GM19035 (cell line): Measurements from ENCODE around the gene NECAB2.

Experiments used
- ATAC-seq: cut with Tn5 transposase; IDR thresholded peaks from one replicate; pipeline ENCODE4 v1.9.1; 2021; ENCODE audit not compliant: unreplicated experiment

Gene NECAB2

DNA sequence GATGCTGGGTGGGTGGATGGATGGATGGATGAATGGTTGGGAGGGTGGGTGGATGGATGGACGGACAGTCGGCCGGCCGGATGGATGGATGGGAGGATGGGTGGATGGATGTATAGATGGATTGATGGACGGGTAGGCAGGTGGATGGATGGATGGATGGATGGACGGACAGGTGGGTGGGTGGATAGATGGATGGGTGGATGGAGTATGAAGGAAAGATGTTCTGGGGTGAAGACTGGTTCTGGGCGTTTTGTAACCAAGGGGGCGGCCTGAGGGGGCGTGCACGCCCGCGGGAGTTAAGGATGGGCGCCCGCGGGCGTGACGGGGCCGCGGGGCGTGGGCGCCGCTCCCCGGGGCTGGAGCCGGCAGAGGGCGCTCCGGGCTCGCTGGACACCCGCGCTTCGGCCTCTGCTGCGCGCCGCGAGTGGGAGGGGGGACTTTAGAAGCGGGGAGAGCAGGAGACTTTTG is at the start of gene NECAB2:
Gene NECAB2, plus strand, starts transcription at position 407 of the 468 bp plus-strand sequence. CDS start 405 bp downstream, outside the sequence.
- ATAC-seq = no peak

DNA sequence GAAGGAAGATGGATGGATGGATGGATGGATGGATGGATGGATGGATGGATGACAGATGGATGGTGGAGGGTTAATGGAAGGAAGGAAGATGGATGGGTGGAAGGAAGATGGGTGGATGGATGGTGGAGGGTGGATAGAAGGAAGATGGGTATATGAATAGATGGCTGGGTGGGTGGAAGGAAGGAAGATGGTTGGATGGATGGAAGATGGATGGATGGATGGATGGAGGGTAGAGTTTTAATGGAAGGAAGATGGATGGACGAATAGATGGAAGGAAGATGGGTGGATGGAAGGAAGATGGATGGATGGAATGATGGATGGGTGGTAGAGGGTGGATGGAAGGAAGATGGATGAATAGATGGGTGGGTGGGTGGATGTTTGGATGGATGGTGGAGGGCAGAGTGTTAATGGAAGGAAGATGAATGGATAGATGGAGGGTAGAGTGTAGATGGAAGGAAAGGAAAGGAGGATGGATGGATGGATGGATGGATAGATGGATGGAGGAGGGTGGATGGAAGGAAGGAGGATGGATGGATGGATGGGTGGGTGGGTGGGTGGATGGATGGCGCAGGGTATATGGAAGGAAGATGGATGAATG is 47.1 kb upstream of the NECAB2 start:
- no peak for ATAC-seq

DNA sequence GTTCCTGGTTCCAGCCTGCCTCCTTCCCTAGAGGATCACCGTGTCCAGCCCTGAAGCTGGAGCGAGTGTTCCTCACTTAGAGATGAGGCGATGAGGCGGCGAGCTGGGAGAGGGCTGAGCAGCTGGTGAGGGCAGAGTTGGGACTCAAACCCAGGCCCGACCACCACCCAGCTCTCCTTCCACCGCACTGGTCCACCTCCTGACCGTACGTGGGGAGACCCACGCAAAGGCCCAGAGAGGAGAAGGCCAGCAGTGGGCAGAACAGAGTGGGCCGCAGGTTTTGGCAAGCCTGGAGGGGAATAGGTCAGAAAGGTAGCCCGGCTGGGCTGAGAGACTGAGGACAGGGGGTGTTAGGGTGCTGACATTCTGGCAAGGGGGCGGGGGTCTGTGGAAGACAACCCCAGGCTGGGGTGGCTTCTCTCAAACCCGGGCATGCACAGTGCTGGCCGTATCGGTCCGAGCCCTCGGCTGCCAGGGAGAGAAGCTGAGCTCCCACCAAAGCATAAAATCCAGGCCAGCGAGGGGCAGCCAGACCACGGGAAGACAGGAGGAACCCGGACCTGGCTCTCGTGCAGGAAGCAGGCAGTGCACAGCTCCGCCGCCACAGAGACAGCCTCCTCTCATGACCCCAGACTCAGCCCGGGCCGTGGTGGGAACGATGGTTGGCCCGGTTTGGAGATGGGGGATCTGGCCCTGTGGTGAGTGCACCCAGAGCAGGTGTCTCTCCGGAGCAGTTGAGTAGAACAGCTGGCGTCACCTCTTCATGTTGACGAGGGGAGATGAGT is 44.3 kb upstream of the NECAB2 start:
- no peak for ATAC-seq

DNA sequence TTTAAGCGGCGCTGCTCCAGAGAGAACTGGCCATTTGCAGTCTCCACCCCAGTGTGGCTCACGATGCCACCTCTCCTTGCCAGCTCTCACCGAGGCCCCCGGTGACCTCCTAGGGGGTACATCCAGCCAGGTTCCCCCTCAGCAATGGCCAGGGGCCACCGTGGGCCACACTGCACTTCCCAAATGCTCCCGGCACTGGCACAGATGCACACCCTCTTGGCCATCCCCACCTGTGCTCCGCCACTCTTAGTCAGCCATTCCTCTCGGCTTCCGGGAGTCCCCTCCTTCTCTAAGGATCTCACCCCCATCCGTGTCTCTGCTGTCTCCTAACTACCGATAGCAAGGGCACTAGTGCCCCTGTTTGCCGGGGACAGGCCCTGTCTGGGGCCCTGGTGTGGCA is 43.4 kb upstream of the NECAB2 start:
- no peak for ATAC-seq

DNA sequence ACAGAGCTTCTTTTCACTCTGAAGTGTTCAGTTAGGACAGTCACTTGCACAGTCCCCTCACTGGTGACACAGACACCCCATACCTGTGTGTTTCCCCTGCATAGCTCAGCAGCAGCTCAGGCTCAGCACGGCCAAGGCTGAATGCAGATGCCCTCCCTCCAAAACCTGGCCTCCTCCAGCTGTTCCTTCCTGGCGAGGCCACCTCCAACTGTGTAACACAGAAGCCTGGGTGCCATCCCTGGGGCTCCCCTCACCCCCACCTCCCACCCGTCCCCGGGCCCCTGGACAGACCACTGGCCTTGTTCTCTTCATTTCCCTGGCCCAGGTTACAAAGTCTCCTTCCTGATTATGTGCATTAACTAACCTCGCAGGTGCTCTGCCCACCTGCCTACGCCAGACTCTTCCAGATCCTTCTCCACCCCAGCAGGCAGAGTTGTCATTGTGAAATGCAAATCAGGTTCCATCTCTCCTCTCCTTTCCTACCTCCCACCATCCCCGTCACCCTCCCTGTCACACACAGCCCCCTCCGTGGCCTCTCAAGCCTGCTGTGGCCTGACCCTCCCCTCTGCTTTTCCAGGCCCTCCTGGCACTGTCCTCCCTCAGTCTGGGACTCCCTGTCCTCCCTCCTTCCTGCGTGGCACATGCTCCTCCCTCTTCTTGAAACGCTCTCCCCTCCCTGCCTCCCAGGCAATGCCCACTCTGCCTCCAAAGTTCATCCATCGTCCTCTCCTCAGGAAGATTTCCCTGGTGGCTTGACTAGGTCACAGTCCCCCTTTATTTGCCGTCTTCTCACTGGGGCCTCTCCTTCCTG is 42.7 kb upstream of the NECAB2 start:
- no peak for ATAC-seq

DNA sequence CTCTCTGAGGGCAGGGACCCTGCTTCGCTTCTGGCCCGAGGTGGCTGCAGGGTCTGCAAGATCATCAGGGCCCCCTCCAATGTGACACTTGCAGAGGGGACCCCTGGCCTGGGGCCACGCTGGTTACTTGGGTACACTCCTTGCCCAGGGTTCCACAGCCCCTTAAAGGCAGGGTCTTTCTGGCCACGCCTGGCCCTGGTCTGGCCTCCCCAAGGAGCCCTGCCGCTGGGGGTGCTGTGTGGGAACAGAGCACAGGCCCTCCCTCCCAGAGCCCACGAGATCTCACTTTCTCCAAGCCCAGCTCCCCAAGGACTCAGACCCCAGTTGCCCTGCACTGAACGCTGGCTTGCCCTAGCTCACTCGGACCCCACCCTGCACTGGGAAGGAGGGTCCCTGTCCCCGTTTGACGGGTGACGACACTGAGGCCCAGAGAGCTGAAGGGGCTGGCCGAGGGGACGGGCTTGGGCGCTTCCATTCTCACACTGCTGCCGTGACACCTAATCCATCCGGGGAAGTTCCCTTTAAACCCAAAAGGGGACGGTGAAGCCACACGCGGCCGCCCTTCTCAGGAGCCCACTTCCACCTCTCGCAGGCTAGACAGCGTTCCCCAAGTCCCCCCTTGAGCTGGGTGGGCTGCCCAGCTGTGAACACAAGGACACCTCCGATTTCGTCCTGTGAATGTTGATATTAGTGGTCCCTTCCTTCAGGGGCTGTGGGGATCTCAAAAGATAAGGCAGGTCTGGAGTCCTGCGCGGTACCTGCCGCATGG is 41.9 kb upstream of the NECAB2 start:
- ATAC-seq = no peak

DNA sequence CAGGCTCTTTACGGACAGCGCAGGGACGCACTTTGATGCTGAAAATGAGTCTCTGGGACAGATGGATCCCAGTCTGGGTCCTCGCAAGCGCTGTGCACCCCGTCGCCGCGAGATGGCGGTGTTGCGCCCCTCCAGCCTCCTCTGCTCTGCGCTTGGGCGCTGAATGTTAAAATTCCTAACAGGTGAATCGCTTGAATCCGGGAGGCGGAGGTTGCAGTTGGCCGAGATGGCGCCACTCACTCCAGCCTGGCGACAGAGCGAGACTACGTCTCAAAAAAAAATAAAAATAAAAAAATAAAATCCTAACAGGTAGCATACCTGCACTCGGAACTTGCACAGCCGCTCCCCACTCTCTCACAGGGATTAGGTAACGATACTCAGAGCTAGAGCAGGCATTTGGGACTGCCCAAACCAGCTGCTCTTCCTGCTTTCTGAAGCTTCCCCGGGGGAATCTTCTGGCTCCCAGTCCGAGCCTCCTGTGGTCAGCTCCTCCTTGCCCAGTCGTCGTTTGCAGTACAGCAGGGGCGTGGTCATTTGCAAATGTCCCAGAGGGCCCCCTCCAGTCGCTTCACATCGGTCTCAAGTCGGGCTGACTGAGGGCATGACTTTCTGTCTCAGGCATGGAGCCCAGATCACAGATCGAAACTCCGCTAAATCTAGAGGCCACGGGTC is 41.2 kb upstream of the NECAB2 start:
- ATAC-seq = no peak

DNA sequence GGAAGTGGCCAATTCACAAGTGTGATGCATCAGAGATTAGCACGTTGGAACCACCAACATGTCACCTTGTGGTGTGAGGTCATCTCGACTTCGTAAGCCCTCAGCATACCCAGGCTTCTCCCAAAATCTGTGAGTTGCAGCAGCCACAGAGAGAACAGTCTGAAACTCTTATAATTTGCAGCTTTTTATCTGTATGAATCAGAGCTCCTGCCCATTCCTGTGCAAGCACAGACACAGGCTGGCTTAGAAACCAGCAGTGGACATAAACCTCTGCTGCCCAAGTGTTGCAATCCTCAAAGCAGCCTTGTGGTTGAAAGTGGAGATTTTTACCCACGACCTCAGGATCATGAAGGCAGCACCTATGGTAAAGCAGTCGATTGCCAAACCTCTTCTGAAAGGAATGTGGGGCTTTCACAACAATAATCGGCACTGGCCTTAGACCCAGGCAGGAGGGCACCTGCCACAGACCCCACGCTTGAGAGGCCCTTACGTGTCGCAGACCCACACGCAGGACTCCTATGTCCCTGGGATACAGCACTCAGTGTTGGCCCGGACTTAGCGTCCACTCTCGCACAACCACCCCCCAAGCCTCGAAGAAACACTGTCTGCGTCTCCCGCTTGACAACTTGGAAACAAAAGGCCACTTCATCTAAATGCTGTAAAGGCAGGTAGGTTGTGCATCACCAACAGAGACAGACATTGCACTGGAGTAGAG is 39.5 kb upstream of the NECAB2 start:
- ATAC-seq = no peak

DNA sequence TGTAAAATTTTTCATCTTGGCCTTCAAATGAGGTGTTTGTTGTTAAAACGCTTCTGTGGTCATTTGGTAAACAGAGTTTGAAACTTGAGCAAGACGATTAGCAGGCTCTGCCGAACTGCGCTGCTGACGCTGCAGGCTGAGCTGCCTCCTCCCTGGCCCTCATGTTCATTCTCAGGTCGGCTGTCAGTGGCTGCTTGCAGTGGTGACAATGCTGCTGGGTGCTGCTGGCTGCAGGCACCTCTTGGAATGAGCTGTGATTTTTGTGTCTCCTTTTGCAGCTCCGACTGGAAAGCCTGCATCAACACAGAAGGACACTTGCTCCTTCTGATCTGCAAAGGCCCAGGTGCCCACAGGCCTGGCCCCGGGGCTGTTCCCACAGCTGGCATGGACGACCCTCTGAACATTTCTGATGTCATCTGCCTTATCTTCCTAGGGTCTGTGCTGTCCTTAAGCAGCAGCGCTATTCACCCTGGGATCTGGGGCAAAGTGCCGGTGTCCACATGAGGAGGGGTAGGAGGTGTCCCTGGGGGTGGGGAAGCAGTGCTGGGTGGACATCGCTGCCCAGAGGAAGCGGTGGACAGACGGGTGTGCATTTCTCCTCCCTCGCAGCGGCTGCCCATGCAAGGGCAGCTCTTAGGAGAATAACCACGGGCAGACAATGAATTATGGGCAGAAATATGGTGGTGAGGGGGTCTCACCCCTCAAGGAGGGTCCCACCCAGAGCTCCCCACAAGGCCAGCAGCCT is 38.1 kb upstream of the NECAB2 start:
- ATAC-seq = no peak

DNA sequence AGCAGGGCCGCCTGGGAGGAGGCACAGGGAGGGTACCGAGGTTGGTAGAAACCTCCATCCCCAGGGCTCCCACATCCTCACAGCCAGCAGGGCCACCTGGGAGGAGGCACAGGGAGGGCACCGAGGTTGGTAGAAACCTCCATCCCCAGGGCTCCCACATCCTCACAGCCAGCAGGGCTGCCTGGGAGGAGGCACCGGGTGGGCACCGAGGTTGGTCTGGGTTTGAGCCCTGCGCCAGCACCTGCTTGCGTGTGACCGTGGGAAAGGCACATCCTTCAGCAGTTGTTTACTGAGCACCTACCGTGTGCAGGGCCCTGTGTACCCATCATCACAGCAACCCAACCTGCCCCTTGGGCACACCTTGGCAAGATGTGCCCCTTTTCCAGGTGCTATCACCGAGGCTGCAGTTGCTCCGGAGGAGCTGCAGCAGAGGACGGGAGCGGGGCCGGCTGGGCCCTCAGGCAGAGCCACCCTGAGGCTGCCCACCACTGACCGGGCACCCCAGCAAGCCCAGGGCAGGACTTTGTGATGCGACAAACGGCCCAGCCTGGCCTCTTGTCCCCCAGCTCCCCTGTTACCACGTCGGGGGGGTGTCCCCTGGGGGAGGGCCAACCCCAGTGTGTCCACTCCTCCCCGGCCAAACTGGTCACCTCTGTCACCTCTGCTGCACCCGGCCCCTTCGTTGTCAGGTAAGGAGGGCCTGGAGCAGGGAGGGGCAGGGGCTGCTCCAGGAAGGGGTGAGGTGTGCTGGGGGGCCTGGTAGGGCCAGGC is 37.1 kb upstream of the NECAB2 start:
- ATAC-seq = no peak

DNA sequence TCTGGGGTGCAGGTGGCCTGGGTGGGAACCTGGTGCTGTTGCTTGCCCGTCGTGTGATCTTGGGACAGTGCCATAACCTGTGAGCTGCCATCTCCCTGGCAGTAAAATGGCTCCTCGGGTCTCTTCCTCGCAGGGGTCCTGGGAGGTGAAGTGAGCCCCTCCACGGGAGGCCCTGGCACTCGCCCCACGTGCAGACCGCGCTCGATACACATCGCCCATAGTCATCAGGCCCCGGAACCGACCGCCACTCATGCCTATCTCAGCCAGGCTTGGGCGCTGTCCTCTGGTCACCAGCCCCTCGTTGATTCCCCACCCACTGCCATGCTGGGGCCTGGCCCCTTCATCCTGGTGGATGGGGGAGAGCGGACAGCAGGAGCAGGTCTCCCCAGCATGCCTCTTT is 36.5 kb upstream of the NECAB2 start:
- ATAC-seq = no peak

DNA sequence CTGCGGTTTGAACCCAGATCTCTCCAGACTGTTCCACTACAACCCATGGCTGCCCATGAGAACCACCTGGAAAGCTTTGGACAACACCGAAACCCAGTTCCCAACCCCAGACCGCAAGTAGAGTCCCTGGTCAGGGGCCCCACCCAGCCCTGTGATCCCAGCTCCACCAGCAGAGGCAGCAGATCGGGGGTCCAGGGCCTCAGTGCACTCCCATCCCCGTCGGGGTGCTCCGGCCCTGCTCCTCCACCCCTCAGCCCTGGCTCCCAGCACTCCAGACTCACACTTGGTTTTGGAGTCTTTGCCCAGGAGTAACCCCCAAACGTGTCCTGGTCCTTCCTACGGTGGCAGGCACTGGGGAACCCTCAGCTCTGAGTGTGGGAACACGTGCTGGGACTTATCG is 35.7 kb upstream of the NECAB2 start:
- no peak for ATAC-seq

DNA sequence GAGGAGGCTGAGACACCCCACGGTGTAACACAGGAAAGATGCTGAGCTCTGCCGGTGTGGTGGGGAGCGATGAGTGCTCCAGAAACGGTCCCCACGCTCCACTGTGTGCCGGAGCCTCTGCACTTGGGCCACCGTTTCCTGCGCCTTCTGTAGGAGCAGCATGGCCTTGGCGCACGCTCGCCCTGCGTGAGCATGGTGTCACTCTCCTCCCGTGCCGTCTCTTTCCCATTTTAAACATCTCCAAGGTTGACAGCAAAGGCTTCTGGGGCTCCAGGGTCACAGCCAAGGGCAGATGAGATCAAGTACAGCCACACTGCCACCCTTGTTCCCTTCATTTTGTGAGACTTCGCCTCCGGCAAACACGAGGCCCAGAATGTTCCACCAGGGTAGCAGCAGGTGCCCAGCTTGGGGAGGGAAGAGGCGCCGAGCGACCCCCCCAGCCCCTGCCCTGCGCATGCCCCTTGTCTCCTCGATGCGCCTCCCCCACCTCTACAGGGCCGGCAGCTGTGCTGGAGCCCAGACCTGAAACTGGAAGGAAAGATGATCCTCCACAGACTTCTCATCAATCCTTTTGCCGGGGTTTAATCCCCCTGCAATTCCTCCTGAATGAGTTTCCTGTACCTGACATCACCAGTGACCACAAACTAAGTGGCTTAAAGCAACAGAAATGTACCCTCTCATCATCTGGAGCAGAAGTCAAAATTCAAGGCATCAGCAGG is 34.9 kb upstream of the NECAB2 start:
- no peak for ATAC-seq

DNA sequence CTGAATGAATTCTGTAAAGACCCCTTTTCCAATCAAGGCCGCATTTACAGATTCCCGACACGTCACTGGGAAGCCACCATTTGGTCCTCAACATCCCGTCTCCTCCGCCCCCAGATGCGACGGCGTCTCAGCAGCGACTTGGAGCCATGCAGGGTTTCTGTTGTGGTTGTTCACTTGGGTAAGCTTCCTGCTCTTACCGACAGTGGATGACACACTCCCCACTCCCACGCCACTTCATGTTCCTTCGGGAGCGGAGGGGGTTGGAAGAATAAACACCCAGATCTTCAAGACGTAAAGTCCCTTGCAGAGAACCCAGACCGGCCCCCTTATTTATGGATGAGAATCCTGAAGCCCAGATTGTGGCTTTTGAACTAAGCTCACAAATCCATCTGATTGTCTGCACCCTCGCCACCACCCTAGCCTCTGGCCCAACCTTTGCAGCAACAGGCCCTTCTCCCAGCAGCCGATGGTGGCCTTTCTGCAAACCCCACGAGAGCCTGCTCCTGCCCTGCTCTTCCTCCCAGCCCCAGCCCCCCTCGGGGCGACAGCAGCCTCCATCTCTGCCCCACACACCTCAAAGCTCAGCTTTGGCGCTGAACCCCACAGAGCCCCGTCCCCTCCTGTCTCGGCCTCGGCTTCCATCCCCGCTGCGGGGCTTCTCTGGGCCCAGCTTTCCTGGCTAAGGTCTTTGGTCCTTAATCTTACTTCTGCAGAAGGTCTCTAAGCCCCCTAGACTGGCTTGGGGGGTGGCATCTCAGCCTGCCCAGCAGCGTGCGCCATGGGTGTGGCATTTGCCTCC is 34.0 kb upstream of the NECAB2 start:
- no peak for ATAC-seq

DNA sequence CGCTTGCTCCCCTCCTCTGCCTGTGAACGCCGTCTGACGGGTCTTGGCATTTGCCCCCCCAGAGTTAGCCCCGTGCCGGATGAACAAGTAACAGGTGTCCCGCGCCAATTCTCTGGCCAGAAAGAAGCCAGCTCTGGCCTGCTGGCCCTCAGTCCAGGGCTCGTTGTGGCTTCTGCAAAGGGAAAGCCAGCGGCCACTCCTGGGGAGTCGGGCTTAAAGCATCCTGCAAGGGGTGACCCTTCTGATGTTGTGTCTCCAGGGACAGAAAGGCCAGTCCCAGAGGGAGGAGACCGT is 33.4 kb upstream of the NECAB2 start:
- no peak for ATAC-seq

DNA sequence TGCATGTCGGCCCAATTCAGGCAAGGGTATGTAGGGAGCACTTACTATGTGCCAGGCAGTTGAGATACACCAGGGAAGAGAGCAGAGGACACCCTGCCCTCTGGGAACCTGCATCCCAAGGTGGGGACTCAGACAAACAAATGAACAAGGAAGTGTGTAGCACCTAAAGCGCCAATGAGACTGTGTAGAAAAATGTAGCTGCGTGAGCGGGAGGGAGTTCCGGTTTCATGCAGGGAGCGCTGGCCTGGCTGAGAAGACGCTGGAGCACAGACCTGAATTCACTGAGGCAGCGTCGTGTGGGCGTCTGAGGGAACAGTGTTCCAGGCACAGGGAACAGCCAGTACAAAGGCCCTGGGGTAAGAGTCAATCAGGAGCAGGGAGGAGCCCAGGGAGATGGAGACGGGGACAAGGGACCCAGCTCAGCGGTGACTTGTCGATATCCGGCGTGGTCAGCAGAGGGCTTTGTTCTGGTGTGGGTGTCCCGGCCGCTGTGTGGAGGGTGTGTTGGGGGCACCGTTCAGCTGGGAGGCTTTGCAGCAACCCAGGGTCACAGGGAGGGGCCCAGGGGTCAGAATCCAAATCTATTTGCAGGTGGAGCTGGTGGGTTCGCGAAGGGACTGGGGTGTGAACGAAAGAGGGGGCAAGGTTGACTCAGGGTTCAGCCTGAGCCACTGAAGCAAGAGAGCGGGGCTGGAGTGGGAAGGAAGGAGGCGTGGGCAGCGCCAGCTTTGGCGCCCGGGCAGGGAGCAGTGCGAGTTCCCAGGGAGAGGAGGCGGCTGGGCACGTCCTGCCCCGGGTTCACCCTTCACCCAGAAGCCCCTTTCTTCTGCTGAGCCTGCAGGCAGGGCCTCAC is 32.8 kb upstream of the NECAB2 start:
- ATAC-seq = no peak
